GM12878 (cell line): ENCODE results near the gene RHCE.
"Not testable (repeated sequence)": the region's sequence is repeated elsewhere in the genome, so short reads cannot be mapped to it uniquely, and the experiment has no call there.

Source experiments
- CTCF ChIP-seq, 3 experiments: IDR thresholded peaks in 2 of 3; conservative IDR thresholded peaks in 1 of 3; 2 replicates each; pipeline ENCODE4 v1.5.1; 2011; ENCODE audit warnings: low read depth in 3 of 3, low read length in 3 of 3, mild to moderate bottlenecking in 3 of 3, control low read depth in 2 of 3, moderate library complexity in 2 of 3, inconsistent platforms in 1 of 3, mixed read lengths in 1 of 3; ENCODE audit not compliant: control insufficient read depth in 2 of 3, insufficient read depth in 1 of 3; ENCODE audit errors: extremely low read depth in 1 of 3
- SRF ChIP-seq, 2 experiments: IDR thresholded peaks; 2 replicates each; pipeline ENCODE4 v1.6.1; 2011; ENCODE audit warnings: low read depth in 2 of 2, low read length in 2 of 2, mild to moderate bottlenecking in 1 of 2, moderate library complexity in 1 of 2
- SUZ12 ChIP-seq: fragments of 200-600 bp; sonication (generic); IDR thresholded peaks from one replicate; pipeline ENCODE4 v1.6.1; 2018; ENCODE audit warnings: antibody characterized with exemption, mild to moderate bottlenecking; ENCODE audit not compliant: unreplicated experiment
- TAF1 ChIP-seq: IDR thresholded peaks from 2 replicates; pipeline ENCODE4 v1.6.1; 2011; ENCODE audit warnings: mild to moderate bottlenecking, low read depth, low read length, borderline replicate concordance
- YBX1 ChIP-seq: fragments of 450-650 bp; IDR thresholded peaks from 2 replicates; pipeline ENCODE4 v1.6.1; 2016; ENCODE audit warnings: antibody characterized with exemption
- ZBTB40 ChIP-seq: fragments of 450-650 bp; IDR thresholded peaks from 2 replicates; pipeline ENCODE4 v1.6.1; 2016; ENCODE audit warnings: mild to moderate bottlenecking, moderate library complexity, borderline replicate concordance
- ZNF24 ChIP-seq: fragments of 450-650 bp; IDR thresholded peaks from 2 replicates; pipeline ENCODE4 v1.6.1; 2017; ENCODE audit warnings: antibody characterized with exemption, mild to moderate bottlenecking
- TF ChIP-seq, protein P1 (sequence below): fragments of 450-650 bp; IDR thresholded peaks from 2 replicates; pipeline ENCODE4 v1.6.1; 2017; ENCODE audit warnings: antibody characterized with exemption, mild to moderate bottlenecking, moderate library complexity

DNA sequence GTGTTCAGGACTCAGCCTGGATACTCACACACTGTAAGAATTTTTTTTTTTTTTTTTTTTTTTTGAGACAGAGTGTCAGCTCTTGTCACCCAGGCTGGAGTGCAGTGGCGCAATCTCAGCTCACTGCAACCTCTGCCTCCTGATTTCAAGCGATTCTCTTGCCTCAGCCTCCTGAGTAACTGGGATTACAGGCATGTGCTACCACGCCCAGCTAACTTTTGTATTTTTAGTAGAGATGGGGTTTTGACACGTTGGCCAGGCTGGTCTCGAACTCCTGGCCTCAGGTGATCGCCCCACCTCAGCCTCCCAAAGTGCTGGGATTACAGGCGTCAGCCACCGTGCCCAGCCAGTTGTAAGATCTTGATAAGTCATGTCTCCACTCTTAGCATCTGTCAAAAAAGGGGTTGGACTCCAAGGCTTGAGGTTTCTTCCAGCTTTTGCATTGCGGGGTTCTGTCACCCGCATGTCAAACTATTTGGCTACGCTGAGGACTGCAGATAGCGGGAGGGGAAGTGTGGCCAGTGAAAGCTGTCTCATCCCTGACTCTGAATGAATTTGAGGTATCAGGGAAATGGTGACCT lies 50.8 kb downstream of the RHCE start:
- TF ChIP-seq, protein P1, sequence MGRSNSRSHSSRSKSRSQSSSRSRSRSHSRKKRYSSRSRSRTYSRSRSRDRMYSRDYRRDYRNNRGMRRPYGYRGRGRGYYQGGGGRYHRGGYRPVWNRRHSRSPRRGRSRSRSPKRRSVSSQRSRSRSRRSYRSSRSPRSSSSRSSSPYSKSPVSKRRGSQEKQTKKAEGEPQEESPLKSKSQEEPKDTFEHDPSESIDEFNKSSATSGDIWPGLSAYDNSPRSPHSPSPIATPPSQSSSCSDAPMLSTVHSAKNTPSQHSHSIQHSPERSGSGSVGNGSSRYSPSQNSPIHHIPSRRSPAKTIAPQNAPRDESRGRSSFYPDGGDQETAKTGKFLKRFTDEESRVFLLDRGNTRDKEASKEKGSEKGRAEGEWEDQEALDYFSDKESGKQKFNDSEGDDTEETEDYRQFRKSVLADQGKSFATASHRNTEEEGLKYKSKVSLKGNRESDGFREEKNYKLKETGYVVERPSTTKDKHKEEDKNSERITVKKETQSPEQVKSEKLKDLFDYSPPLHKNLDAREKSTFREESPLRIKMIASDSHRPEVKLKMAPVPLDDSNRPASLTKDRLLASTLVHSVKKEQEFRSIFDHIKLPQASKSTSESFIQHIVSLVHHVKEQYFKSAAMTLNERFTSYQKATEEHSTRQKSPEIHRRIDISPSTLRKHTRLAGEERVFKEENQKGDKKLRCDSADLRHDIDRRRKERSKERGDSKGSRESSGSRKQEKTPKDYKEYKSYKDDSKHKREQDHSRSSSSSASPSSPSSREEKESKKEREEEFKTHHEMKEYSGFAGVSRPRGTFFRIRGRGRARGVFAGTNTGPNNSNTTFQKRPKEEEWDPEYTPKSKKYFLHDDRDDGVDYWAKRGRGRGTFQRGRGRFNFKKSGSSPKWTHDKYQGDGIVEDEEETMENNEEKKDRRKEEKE: not testable (repeated sequence)
- TF ChIP-seq ZNF24; YBX1; ZBTB40; SRF (IDR thresholded peaks at IDR 0.05; ENCODE audit: low read depth in 2 of 2, low read length in 2 of 2); CTCF (IDR thresholded peaks at IDR 0.05 in 2 of 3, conservative IDR thresholded peaks at IDR 0.05 in 1 of 3; ENCODE audit: control insufficient read depth in 2 of 3, extremely low read depth in 1 of 3, insufficient read depth in 1 of 3, low read depth in 3 of 3, low read length in 3 of 3); SUZ12; TAF1: not testable (repeated sequence)
